Hematopoietic multipotent progenitor cell treated with erythropoietin and hydrocortisone succinate and interleukin-3 and kit ligand, for 6 days (in vitro differentiated cells): ENCODE data around the gene DVL1.

Experiments used
- DNase-seq: peaks from one replicate; pipeline ENCODE4 v3.0.0-alpha.2; 2015

The DVL1 gene

DNA sequence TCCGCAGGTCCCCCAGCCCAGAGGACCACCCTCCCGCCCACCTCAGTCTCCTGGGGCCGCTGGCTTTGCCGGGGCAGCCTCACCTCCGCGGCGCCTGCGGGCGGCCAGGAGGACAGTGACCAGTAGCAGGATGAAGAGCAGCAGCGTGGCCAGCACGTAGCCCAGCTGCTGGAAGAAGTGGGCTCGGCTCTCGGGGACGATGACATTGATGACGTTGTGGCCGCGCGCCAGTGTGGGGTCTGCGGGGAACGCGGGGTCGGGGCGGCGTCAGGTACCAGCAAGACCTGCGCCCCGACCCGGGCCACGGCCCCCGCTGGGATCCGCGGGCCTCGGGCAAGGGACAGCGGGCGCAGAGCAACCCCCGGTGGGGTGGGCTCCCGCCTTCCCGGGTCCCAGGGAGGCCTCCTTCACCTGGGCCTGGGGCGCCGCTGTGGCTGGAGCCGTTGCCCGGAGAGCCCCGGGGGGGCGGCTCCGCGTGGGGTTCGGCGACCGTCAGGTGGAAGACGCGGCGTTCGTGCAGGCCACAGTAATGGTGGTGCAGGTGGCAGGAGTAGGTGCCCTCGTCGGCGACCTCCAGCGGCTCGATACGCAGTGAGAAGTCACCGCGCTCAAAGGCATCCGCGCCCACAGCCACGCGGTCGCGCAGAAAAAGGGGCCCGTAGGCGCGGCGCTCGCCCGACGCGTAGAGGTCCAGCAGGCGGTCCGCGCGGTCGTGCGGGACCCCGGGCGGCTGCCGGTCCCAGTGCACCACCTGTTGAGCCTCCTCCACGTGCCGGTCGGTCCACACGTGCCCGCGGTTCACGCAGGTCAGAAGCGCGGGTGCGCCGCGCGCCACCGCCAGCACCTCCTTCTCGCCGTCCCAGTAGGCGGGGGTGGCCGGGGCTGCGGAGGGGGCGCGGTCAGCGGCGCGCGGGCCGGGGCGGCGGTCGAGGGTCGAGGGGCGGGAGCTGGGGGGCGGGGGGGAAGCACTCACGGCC lies 5.3 kb upstream of the DVL1 start:
- DNase-seq, result no peak

DNA sequence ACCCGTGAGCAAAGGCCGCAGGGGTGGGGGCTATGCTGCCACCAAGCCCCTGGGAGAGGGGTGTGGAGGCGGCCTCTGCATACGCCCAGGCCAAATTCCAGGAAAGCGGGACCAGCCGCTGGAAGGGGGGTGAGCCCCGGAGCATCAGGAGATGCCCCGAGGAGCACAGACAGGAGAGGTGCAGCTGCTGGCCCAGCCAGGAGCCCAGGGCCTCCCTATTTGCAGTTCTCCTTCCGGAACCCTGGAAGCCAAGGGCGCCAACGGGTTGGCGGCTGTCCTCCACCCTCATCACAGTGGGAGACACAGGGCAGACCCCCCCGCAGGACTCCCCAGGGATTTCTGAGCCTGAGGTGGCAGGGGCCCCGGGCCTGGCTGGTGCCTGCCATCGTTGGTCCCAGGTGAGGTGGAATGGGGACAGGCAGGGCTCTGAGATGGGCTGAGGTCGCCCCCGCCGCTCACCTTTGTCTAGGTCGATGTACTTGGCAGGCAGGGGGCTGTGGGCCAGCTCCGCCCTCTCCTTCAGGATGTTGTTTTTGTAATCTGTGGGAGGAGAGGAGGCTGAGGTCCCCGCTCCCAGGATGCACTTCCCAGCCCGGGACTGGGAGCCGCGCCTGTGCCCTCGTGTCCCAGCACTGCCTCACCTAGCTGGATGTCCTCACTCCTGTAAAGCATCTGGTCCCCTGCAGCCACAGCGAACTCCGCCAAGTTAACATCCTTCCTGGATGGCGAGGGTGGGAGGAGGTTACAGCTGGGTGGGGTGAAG lies 4.4 kb upstream of the DVL1 start:
- no peak for DNase-seq

DNA sequence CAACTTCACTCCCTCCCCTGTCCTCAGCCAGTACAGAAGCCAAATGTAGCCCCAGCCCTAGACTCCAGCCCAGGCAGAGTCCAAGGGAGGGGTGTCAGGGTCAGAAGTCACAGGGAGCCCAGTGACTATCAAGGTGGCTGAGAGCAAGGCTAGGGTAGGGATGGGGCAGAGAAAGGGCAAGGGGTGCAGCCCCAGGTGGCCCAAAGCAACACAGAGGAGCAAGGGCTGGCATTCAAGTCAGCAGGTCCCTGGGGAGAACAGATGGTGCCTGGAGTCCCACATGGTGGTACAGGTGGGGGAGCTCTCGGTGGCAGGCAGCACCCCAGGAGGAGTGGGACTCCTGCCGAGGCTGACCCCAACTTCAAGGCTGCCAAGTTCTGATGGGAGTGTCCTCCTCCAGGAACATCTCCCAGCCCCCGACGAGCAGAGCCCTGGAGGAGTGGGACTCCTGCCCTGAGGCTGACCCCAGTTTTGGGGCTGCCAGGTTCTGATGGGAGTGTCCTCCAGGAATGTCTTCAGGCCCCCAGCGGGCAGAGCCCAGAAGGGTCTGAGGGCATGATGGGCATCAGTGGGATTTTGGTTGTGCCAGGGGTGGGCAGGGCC lies 3.7 kb upstream of the DVL1 start:
- DNase-seq, result no peak

DNA sequence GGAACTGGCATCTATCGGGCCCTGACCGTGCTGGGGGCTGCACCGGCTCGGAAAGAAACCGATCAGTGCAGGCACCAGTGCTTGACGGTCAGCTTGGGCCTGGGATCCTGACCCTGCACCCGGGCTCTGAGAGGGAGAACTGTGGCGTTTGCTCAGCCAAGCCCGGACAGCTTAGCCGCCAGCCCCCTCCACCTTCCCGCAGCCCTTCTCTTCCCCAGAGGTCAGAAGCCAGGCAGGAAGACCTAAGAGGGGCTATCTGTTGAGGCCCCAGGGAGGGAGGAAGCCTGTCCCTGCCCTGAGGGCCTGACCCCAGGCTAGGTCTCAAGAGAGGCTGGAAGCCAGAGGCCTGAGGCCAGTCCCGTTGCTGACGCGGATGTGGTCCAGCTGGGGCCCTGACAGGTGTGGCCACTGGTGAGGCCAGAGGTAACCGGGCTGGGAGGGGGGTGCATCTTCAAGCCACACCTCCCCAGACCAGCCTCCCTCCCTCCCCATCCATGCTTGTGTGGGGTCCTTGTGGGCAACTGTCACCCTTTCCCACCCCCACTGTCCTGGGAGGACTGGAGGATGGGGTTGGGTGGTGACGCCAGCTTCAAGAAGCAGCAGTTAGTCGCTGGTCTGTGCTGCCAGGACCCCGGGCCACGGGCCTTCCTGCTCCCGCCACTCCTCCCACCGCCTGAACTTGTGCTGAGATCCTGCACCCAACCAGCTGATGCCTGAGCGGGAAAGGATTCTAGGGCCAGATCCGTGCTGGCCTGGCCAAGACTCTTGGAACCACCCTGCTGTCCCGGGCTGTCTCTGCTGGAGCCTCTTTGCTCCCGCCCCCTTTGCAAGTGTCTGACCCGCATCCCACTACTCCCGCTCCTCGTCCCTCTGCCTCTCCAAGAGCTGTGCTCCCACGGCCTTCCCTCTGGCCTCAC lies 2.6 kb upstream of the DVL1 start:
- DNase-seq, result no peak

DNA sequence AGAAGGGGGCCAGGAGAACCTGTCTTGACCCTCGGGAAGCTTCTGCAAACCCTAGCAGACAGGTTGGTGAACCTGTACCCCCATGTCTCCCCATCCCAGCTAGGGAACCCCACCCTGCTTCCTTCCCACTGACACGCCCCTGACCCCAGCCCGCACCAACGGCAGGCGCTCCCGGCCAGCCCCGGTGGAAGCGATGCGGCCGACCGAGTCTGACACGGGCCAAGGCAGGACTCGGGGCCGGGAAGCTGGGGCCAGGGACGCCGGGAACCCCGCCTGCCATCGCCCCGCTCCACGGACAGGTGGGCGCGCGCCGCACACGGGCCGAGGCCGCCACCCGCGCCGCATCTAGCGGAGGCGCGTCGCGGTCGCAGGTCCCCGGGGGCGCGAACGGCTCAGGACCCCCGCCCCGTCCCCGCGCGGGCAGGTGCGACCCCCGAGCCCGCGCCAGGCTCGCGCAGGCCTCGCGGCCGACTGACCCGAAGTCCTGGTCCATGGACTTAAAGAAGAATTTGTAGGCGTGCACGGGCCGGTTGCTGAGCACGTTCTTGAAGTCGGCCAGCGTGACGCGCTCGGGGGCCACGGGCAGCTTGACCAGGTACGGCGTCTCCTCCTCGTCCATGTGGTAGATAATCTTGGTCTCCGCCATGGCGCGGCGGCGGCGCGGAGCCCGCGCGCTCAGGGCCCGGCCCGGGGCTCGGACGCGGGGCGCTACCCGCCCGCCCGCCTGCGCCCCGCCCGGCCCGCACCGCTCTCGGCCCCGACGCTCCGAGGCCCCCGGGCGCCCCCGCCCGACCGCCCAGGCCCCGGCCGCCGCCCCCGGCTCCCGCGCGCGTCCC lies 580 bp downstream of the DVL1 start:
- DNase-seq, result peak; percentile 30

DNA sequence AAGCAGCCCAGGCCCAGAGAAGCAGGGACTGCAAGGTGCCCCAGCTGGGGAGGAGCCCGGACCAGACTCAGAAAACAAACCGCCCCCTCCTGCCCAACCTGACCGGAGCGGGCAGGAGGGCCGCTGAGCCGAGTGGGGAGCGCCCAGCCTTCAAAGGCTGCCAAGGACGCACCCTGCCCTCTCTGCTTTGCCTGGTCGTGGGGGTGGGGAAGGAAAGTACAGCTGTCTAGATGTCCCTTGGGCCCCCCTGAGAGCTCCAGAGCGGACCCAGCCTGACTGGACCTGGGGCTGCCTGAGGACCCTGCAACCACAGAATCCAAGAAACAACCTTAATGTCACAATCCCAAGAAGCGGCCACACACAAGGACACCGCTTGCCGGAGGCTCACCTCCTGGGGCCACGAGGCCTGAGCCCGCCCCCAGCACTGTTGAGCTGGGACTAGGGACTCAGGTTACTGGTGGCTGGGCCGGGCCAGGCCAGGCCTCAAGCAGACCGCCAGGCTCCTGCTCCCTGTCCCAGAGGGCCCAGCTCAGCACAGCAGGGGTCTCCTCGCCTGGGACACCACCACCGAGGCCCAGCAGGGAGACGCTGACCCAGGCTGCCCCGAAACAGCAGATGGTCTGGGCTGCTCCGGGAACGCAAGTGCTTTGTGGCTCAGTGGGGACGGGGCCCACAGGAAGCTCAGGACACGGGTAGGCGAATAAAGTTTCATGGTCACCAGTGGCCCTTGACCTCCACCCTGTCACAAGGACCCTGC lies 1.4 kb downstream of the DVL1 start:
- DNase-seq, result no peak

DNA sequence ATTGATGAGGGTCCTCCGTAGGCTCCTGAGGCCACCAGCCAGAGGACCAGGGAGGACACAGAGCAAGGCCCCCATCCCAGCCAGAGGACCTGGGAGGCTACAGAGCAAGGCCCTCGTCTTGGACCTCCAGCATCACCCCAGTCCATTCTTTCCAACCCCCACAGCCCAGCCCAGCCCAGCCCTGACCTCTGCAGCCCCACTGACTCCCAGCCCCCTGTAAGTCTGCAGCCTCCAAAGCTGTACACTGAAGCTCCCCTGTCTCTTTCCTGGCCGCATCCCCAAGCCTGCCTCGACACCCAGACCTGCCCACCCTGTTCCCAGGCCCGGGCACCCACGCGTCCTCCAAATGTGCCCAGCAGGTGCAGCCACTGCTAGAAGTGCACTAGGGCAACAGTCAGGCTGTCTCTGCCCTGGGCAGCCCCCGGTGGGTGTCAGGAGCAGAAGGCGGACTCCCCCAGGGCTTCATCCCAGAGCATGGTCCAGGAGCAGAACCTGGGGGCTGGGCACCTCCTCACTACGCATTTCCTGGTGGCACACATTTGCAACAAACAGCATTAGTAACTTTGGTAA lies 2.1 kb downstream of the DVL1 start:
- no peak for DNase-seq

DNA sequence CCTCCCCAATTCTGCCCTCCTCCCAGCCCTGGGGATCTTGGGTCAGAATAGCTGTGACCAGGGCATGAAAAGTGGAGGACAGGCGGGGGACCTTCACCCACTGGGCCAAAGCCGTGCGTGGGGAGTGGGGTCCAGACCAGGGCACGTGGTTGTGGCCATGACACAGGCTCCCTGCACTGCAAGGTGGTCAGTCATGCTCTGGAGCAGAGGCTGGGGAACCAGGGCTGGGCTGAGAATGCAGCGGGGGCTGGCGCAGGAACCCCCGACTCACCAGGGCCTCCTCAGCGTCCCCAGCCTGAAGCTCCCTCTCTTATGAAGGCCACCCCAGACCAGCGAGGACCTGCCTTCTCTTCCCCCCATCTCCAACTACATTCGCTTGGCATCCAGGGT lies 2.7 kb downstream of the DVL1 start:
- no peak for DNase-seq

DNA sequence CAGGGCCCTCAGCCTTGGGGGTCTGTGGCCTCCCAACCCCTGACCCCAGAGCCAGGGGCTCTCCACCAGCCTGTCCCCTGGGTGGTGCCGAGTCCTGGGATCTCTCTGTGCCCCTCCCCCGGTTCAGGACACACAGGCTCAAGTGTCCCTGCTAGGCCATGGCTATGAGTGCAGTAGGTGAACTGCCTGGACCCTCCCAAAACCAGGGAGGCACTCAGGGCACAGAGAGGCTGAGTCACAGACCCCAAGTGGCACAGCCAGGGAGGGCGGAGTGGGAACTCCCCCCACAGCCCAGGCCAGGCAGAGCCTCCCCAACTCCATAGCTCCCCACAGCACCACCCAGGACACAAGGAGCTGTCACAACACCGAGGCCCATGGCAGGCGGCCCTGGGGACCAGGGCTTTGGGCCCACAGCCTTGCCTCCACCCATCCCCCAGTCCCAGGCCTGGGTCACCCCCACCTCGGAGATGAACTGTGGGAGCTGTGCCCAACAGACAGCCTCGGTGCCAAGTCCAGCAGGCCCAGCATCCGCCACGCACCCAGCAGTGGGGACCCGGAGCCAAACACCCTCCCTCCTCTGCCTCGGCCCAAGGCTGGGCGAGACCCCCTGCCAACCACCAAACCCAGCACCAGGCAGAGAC lies 3.2 kb downstream of the DVL1 start:
- no peak for DNase-seq

DNA sequence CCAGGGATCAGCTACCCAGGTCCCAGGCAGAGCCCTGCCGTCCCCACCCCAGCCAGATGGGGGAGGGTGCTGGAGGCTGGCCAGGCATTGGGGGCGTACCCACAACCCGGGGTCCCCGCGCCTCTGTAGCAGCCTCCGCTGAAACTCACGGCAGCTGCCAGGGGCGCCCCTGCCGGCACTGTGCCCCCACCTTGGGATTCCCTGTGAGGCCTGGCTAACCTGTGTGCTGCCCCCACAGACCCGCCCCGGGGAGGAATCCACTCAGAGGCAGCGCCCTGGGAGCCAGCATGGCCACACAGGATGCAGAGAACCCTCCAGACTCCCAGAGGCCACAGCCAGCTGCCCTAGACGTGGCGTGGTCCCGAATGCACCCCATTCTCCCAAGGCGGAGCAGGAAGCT lies 3.8 kb downstream of the DVL1 start:
- no peak for DNase-seq

DNA sequence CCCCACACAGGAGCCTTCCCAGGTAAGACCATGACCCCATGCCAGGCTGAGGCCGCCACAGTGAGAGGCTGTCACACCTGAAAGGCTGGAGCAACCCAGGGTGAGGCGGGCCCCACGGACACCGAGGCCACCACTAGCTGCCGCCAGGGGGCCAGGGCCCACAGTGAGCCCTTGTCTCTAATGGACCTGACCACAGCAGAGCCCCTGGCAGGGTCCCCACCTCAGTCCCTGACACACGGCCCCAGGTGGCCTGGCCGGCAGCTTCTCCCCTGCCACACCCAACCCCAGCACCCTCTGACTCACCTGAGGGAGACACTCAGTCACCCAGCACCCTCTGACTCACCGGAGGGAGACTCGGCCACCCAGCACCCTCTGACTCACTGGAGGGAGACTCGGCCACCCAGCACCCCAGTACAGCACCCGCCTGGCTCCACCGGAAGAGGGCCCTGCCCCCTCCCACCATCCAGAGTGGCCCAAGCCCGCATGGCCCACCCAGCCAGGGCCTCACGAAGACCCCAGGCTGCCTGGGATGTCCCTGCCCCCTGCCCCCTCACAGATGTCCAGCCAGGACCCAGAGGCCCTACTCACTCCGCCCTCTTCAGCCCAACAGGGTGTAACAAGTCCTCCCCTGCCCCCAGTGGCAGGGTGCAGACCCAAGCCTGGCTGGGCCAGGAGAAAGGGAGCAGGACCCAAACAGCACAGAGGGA lies 4.4 kb downstream of the DVL1 start:
- no peak for DNase-seq

DNA sequence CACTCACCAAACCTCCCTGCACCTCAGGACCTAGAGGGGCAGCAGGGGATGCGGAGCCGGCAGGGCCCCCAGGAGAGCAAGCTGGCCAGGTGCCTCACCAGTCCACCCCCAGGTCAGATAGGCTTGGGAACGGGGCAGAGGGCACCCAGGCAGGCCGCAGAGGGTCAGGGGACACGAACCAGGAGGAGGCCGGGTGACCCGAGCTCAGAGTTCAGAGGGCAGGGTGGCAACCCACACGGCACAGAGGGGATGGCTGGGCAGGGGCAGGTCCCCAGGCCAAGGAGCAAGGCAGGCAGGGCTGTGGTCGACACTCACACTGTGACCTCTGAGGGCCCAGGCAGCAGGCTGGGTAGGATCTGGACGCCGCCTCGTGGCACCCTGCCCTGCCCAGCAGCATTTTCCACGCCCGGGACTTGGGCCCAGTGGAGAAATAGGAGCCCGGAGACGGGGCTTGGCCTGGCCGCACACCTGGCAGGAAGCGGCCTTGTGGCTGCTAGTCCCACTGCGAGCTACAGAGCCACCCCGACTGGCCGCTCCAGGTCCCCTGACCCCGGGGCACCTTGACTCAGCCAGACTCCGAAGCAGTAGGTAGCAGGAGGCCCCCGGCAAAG lies 5.3 kb downstream of the DVL1 start:
- DNase-seq, result no peak

DNA sequence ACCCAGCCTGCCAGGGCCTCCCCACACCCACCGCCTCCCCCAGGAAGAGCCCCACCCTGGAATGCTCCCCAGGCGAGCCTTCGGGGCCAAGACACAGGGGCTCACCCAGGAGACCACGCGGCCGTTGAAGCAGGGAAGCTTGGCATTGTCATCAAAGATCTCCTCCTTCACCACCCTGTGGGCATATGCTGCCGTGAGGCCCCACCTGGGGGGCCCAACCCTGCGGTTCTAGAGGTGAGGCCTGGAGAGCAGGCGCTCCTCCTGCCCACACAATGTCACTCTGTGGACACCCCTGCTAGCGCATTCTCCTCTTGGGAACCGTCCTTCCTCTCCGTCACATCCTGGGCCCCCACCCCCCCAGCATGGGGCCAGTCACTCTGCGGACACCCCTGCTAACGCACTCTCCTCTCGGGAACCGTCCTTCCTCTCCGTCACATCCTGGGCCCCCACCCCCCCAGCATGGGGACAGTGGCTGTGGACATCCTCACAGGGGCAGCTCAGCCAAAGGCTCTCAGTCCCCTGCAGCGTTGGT lies 6.6 kb downstream of the DVL1 start:
- no peak for DNase-seq

DNA sequence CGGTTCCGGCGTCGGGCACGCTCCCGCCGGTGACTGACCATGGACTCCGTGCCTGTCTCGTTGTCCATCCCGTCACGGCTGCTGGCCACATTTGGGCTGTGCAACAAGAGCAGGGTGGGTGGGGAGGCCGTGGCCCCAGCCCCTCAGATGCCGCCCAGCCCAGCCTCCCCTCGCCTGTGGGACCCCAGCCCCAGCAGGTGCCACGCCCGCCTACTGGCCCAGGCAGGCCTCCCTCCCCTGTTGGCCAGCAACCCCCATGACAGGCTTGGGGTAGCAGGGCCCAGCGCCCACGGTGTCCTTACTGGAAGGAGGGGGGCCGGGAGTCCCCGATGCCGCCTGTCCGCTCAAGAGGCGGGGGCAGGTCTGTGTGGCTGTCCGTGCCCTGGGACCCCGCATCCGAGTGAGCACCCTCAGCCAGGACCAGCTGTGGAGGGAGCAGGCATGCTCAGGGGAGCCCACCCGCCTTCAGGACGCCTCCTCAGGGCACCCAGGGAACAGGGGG lies 7.1 kb downstream of the DVL1 start:
- DNase-seq, result no peak

DNA sequence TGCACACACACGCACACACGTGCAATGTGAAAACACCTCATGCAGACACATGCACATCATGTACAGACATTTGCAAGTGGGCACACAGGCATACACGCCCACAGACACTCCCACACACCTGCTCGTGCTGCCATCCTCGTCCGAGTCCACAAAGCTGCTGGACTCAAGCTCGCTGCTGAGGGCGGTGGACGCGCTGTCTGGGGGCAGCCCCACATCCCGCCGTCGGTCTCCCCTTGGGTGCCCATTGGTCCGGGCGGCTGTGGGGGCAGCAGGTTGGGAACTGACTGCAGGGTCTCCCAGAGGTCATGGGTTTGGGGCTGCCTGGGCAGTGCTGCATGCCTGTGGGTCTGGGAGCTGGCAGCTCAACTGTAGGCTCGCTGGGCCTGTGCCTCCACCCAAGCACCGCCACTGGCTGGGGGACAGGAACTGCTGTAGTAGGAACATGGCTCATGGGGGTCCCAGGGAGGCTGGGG lies 7.6 kb downstream of the DVL1 start:
- DNase-seq, result no peak

DNA sequence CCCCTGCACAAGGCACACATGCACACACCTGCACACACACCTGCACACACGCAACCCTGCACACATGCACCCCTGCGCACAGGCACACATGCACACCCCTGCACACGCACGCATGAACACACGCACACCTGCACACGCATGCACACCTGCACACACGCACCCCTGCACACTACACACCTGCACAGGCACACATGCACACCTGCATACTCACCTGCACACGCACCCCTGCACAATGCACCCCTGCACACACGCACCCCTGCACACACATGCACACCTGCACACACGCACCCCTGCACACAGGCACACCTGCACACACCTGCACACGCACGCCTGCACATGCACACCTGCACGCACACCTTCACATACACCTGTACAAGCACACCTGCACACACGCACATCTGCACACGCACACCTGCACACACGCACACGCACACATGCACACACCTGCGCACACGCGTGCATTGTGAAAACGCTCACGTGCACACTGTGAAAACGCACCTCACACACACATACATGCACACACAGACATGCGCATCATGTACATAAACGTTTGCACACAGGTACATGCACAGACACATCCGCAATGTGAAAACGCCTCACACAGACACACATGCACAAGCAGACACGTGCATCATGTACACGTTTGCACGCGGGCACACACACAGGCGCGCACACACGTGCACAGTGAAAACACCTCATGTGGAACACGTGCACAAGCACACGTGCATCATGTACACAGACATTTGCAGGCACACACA lies 8.2 kb downstream of the DVL1 start:
- no peak for DNase-seq

DNA sequence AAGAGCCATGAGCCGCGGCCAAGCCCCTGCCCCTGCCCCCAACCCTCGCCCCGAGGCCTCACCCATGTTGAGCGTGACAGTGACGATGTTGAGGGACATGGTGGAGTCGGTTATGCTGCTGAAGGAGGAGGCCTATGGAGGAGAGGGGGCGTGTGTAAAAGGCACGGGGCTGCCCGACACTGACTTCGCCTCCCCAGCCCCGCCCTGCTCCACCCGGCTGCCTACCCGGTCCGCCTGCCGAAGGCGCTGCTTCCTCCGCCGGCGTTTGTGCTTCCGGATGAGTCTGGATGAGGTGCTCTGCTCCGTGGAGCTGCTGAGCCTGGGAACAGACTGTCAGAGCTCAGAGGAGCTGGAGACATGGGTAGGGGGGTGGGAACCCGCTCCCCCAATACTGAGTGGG lies 9.0 kb downstream of the DVL1 start:
- DNase-seq, result no peak
